Activated CD4-positive, alpha-beta T cell treated with anti-CD3 and anti-CD28 coated beads, Interleukin-2, amount 10 ng/mL, durations not matched to agents 7 days and 5 days (primary cell): Measurements from ENCODE around the gene EFNA4. TPM values are rescaled to one million over a fixed set of nuclear protein-coding genes. Genes with fewer than 3 reads are reported as not detected.
A peak's percentile ranks its signal among the peaks of the same experiment; 100 is the strongest.

Source experiments
- CTCF ChIA-PET: fragments of 350-600 bp; sonication (Branson Sonifier 250); formaldehyde crosslinking; loops from one replicate; lab custom pipeline; 2021; ENCODE audit warnings: antibody characterized with exemption; lab: Charles Lee
- POLR2A ChIA-PET: fragments of 350-600 bp; sonication (Branson Sonifier 250); formaldehyde crosslinking; loops from one replicate; lab custom pipeline; 2021; ENCODE audit warnings: antibody characterized with exemption; lab: Charles Lee
- DNase-seq: peaks from one replicate; pipeline ENCODE4 v3.0.0-alpha.2; 2020
- H3K27ac Mint-ChIP-seq: one replicate; pipeline ENCODE4 v1.8.0; 2021; ENCODE audit warnings: mild to moderate bottlenecking, moderate library complexity, mixed read lengths
- H3K27me3 Mint-ChIP-seq: one replicate; pipeline ENCODE4 v1.8.0; 2021; ENCODE audit warnings: mixed read lengths
- H3K36me3 Mint-ChIP-seq: one replicate; pipeline ENCODE4 v1.8.0; 2021; ENCODE audit warnings: low read depth, mixed read lengths
- H3K4me1 Mint-ChIP-seq: one replicate; pipeline ENCODE4 v1.8.0; 2021; ENCODE audit warnings: mixed read lengths
- H3K4me3 Mint-ChIP-seq: one replicate; pipeline ENCODE4 v1.8.0; 2021; ENCODE audit warnings: mild to moderate bottlenecking, moderate library complexity, mixed read lengths
- H3K9me3 Mint-ChIP-seq: one replicate; pipeline ENCODE4 v1.8.0; 2021; ENCODE audit warnings: mixed read lengths
- total RNA-seq, 2 experiments: library from RNA; stranded (reverse); gene quantifications; one replicate each; pipeline ENCODE4 v1.2.3, GENCODE V29; 2021

The EFNA4 gene
- total RNA-seq = 1 to 10 TPM; 8.2 to 8.3 TPM

GRCh38 chr1:155063550-155064110 lies at the start of gene EFNA4:
TSS of gene EFNA4 (plus strand) at chr1:155063740. CDS start at chr1:155063824, 84 bp downstream.
- POLR2A ChIA-PET = no interaction called here
- peak within 1 kb of the TSS; percentile 68 for H3K27ac Mint-ChIP-seq
- no peaks in the 10 kb centered on the region for H3K9me3 Mint-ChIP-seq
- H3K36me3 Mint-ChIP-seq = peaks cover 5% of the 10 kb centered on the region
- peak within 1 kb of the TSS; percentile 91 for H3K4me3 Mint-ChIP-seq
- DNase-seq = peak; percentile 91
- no peaks in the 10 kb centered on the region for H3K27me3 Mint-ChIP-seq
- H3K4me1 Mint-ChIP-seq = peaks cover 36% of the 10 kb centered on the region
- CTCF ChIA-PET = interaction anchor here (1.0 to 5.1 kb wide), 9 partner anchors 11 to 109 kb away, joined by 3 to 48 read pairs (median 5); partner anchors contain the start of genes ADAM15 and KRTCAP2

DNA sequence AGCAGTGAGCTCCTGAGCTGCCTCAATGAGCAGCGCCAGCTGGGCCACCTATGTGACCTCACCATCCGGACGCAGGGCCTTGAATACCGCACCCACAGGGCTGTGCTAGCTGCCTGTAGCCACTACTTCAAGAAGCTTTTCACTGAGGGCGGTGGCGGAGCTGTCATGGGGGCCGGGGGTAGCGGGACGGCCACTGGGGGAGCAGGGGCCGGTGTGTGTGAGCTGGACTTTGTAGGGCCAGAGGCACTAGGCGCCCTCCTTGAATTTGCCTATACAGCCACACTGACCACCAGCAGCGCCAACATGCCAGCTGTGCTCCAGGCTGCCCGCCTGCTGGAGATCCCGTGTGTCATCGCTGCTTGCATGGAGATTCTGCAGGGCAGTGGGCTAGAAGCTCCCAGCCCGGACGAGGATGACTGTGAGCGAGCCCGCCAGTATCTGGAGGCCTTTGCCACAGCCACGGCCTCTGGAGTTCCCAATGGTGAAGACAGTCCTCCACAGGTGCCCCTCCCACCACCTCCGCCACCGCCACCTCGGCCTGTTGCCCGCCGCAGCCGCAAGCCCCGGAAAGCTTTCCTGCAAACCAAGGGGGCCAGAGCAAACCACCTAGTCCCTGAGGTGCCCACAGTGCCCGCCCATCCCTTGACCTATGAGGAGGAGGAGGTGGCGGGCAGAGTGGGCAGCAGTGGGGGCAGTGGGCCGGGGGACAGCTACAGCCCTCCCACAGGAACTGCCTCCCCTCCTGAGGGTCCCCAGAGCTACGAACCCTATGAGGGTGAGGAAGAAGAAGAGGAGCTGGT lies 48.6 kb upstream of the EFNA4 start:
- Mint-ChIP-seq H3K9me3 (no peaks in the 10 kb centered on the region), H3K27ac (peak overlapping the region; percentile 84), H3K36me3 (peaks cover 73% of the 10 kb centered on the region), H3K4me3 (peak overlapping the region; percentile 99), H3K27me3 (no peaks in the 10 kb centered on the region), H3K4me1 (peaks cover 80% of the 10 kb centered on the region)
- DNase-seq = no peak
- POLR2A ChIA-PET = interaction anchor here (1.5 kb wide), 1 partner anchor 30 kb away, joined by 7 read pairs; no protein-coding TSS in a partner anchor
- CTCF ChIA-PET = interaction anchor here (0.6 to 17.4 kb wide), 8 partner anchors 7 to 1095 kb away, joined by 4 to 222 read pairs (median 22); partner anchors contain the start of genes DCST1, DCST2, FLAD1 and LENEP

DNA sequence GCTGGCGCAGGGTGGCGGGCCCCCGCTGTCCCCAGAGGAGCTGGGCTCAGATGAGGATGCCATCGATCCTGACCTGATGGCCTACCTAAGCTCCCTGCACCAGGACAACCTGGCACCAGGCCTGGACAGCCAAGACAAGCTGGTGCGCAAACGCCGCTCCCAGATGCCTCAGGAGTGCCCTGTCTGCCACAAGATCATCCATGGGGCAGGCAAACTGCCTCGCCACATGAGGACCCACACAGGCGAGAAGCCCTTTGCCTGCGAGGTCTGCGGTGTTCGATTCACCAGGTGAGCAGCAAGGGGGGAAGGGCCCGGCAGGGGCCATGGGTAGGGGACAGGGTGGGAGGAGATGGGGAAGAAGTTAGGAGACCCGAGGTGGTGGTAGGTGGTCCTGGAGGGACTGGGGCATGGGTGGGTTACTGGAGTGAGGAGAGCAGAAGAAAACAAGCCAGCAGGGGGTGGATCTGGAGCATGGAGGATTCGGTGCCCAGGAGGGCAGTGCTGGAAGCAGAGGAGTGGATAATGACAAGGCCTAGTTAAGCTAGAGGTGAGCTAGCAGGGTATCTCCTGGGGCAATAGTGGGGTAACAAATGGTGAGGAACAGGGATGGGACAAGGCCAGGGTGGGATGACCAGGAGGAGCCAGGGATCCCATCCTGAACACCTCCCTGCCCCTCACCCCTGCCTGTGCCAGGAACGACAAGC lies 47.9 kb upstream of the EFNA4 start:
- DNase-seq = no peak
- Mint-ChIP-seq H3K36me3 (peaks cover 68% of the 10 kb centered on the region), H3K4me1 (peaks cover 79% of the 10 kb centered on the region), H3K9me3 (no peaks in the 10 kb centered on the region), H3K27ac (peak overlapping the region; percentile 84), H3K4me3 (peak overlapping the region; percentile 62), H3K27me3 (no peaks in the 10 kb centered on the region)
- ChIA-PET POLR2A (interaction anchor here (1.4 to 1.5 kb wide), 2 partner anchors 31 to 61 kb away, joined by 7 read pairs; no protein-coding TSS in a partner anchor), CTCF (interaction anchor here (0.6 to 17.4 kb wide), 16 partner anchors 8 to 1094 kb away, joined by 3 to 222 read pairs (median 6); partner anchors contain the start of genes ADAM15, DCST1, DCST2 and FLAD1)

DNA sequence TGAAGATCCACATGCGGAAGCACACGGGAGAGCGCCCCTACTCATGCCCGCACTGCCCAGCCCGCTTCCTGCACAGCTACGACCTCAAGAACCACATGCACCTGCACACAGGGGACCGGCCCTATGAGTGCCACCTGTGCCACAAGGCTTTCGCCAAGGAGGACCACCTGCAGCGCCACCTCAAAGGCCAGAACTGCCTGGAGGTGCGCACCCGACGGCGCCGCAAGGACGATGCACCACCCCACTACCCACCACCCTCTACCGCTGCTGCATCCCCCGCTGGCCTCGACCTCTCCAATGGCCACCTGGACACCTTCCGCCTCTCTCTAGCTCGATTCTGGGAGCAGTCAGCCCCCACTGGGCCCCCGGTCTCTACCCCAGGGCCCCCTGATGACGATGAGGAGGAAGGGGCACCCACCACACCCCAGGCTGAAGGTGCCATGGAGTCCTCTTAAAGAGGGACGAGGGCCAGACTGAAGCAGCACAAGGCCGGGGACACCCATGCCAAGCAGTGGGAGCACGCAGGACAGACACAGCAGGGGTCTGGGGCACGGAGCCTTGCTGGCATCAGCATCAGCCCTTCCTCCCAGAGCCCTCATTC lies 47.2 kb upstream of the EFNA4 start:
- POLR2A ChIA-PET = interaction anchor here (1.4 to 1.5 kb wide), 2 partner anchors 32 to 61 kb away, joined by 7 read pairs; no protein-coding TSS in a partner anchor
- Mint-ChIP-seq H3K27me3 (no peaks in the 10 kb centered on the region), H3K9me3 (no peaks in the 10 kb centered on the region), H3K36me3 (peaks cover 62% of the 10 kb centered on the region), H3K4me3 (peak overlapping the region; percentile 62), H3K27ac (peak overlapping the region; percentile 84), H3K4me1 (peaks cover 75% of the 10 kb centered on the region)
- no peak for DNase-seq
- CTCF ChIA-PET = interaction anchor here (0.9 to 17.4 kb wide), 17 partner anchors 9 to 76 kb away, joined by 3 to 222 read pairs (median 7); partner anchors contain the start of genes ADAM15, DCST1, DCST2 and FLAD1

GRCh38 chr1:155017041-155017945 lies 46.2 kb upstream of the EFNA4 start:
- Mint-ChIP-seq H3K36me3 (peaks cover 59% of the 10 kb centered on the region), H3K9me3 (no peaks in the 10 kb centered on the region), H3K4me3 (no peak overlapping the region), H3K27ac (peak overlapping the region; percentile 84), H3K4me1 (peaks cover 70% of the 10 kb centered on the region), H3K27me3 (no peaks in the 10 kb centered on the region)
- ChIA-PET POLR2A (no interaction called here), CTCF (interaction anchor here (0.5 to 17.4 kb wide), 33 partner anchors 9 to 458 kb away, joined by 3 to 222 read pairs (median 4); partner anchors contain the start of genes ADAM15, DCST1, DCST2 and FLAD1)
- DNase-seq = peak; percentile 85

GRCh38 chr1:155017946-155018316 lies 45.6 kb upstream of the EFNA4 start:
- POLR2A ChIA-PET = no interaction called here
- Mint-ChIP-seq H3K27ac (peak overlapping the region; percentile 41), H3K27me3 (no peaks in the 10 kb centered on the region), H3K36me3 (peaks cover 53% of the 10 kb centered on the region), H3K4me1 (peaks cover 67% of the 10 kb centered on the region), H3K4me3 (no peak overlapping the region), H3K9me3 (no peaks in the 10 kb centered on the region)
- CTCF ChIA-PET = interaction anchor here (0.5 to 17.4 kb wide), 29 partner anchors 8 to 458 kb away, joined by 3 to 222 read pairs (median 4); partner anchors contain the start of genes ADAM15, DCST1, DCST2 and FLAD1
- no peak for DNase-seq

DNA sequence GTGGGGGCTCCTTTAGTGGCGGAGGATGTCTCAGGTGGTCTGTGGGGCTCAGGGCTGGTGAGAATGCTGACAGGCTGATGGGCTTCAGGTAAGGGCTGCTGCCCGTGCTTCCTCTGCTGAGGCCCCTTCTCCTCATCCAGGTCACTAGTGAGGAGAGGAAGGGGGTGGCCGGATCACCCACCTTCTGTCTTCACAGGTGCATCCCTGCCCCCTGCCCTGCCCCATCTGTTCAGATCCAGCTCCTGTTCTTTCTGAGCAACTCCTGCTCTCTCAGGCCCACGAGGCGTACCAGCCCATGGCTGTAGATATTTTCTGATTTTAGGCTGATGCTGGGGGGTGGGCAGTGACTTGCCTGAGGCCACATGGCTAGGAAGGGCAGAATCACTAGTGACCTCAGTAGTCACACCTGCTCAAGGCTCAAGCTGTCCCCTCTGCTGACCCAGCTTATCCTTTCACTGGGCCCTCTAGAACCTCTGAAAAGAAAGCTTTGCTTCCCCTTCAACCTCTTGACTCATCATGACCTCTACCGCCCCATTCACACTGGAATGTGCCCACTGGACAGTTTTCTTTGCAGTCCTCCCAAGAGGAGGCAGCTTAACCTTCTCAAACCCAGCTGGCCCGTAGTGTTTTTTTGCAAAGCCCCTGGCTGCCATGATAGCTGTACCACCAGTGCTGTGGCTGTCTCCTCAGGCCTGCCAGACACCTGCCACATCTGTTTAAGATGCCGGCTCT lies 44.8 kb upstream of the EFNA4 start:
- no peak for DNase-seq
- Mint-ChIP-seq H3K27me3 (no peaks in the 10 kb centered on the region), H3K4me1 (peaks cover 60% of the 10 kb centered on the region), H3K27ac (peak overlapping the region; percentile 46), H3K4me3 (no peak overlapping the region), H3K36me3 (peaks cover 45% of the 10 kb centered on the region), H3K9me3 (no peaks in the 10 kb centered on the region)
- CTCF ChIA-PET = interaction anchor here (1.0 to 17.4 kb wide), 11 partner anchors 11 to 74 kb away, joined by 3 to 222 read pairs (median 4); partner anchors contain the start of genes ADAM15, DCST1, DCST2 and LENEP
- POLR2A ChIA-PET = no interaction called here

GRCh38 chr1:155019377-155020245 lies 43.9 kb upstream of the EFNA4 start:
- no peak for DNase-seq
- H3K4me3 Mint-ChIP-seq = no peak overlapping the region
- H3K27ac Mint-ChIP-seq = no peak overlapping the region
- peaks cover 51% of the 10 kb centered on the region for H3K4me1 Mint-ChIP-seq
- H3K27me3 Mint-ChIP-seq = no peaks in the 10 kb centered on the region
- ChIA-PET POLR2A (interaction anchor here (0.6 kb wide), 1 partner anchor 18 kb away, joined by 3 read pairs; no protein-coding TSS in a partner anchor), CTCF (interaction anchor here (1.1 to 17.4 kb wide), 10 partner anchors 8 to 72 kb away, joined by 3 to 222 read pairs (median 4); partner anchors contain the start of genes ADAM15, DCST1, DCST2 and LENEP)
- H3K9me3 Mint-ChIP-seq = no peaks in the 10 kb centered on the region
- peaks cover 37% of the 10 kb centered on the region for H3K36me3 Mint-ChIP-seq

DNA sequence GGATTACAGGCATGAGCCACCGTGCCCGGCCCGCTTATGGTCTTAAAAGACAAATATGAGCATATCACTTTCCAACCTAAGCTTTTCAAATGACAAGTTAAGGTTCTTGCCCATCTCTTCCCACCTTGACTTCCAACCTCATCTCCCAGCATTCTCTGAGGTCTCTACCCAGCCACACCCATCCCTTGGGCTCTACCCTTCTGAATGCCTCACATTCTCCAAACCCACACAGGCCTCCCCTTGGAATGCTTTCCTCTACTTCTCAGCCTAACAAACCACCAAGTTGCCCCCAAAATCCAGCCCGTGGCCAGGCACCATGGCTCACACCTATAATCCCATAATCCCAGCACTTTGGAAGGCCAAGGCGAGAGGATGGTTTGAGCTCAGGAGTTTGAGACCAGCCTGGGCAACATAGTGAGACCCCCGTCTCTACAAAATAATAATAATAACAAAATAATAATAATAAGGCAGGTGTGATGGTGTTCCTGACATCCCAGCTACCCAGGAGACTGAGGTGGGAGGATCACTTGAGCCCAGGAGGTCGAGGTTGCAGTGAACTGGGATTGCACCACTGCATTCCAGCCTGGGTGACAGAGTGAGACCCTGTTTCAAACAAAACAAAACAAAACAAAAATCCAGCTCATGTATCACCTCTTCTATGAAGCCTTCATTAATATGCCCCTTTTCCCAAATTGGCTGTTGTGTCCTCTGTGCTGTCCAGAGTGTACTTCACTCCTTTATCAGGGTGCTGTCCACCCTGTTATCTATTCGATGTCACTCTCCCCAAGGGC lies 41.2 kb upstream of the EFNA4 start:
- Mint-ChIP-seq H3K27ac (no peak overlapping the region), H3K36me3 (peaks cover 22% of the 10 kb centered on the region), H3K4me3 (no peak overlapping the region), H3K4me1 (peaks cover 27% of the 10 kb centered on the region), H3K9me3 (no peaks in the 10 kb centered on the region), H3K27me3 (no peaks in the 10 kb centered on the region)
- POLR2A ChIA-PET = interaction anchor here (1.4 kb wide), 1 partner anchor 23 kb away, joined by 3 read pairs; no protein-coding TSS in a partner anchor
- CTCF ChIA-PET = interaction anchor here (1.4 to 17.4 kb wide), 4 partner anchors 10 to 32 kb away, joined by 5 to 222 read pairs (median 95); partner anchors contain the start of genes DCST1, DCST2, LENEP and ZBTB7B
- no peak for DNase-seq
